ENCODE data around the gene RAB3B.
"Not testable (repeated sequence)": the region's sequence is repeated elsewhere in the genome, so short reads cannot be mapped to it uniquely, and the experiment has no call there.

Gene RAB3B

DNA sequence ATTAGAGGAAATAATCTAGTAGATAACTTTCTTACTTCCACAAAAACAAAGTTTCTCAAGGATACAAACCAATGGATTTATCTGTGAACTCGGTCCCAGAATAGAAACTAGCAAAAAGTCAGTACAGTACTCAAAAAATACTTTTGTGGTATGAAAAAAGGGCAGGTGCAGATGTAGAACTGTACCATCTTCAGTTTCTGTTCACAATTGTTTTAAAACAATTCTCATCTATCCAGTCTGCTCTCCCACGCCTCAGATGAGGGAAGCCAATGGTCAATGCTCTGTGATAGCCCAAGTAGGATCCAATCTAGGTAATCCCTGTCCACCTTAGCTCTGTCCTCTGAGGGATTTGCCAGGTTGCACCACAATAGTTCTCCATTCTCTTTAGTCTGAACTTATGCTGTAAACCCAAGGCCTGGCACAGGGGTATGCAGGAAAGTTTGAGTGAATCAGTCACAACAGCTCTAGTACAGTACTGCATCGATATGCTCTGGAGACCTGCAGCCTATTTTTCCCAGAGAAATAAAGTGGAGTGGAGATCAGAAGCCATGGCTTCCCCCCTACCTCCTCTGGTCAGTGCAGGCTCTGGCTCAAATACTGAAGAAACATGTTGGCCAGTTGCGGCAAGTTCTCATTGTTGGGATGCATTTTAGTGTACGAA, 41.8 kb upstream of the RAB3B start:
- Histone ChIP-seq H3K4me3 (replicated peaks; ENCODE audit: insufficient read depth, low read length) (peak overlapping the region; percentile 66), H3K27me3 (ENCODE audit: insufficient read depth, poor library complexity, severe bottlenecking) (no peaks in the 10 kb centered on the region), H3K27ac (replicated peaks) (peak overlapping the region; percentile 86)
- DNase-seq (ENCODE audit: low read depth in 1 of 2, low spot score in 1 of 2): peak in 1 of 2 experiments; percentile 4
- TF ChIP-seq GABPA (IDR thresholded peaks at IDR 0.05; ENCODE audit: low read depth) (no peak), SPI1 (IDR thresholded peaks at IDR 0.05; ENCODE audit: borderline replicate concordance, low read depth) (no peak), POLR2AphosphoS5 (IDR thresholded peaks at IDR 0.05; ENCODE audit: low read depth) (no peak)
- TF ChIP-seq, protein P1, sequence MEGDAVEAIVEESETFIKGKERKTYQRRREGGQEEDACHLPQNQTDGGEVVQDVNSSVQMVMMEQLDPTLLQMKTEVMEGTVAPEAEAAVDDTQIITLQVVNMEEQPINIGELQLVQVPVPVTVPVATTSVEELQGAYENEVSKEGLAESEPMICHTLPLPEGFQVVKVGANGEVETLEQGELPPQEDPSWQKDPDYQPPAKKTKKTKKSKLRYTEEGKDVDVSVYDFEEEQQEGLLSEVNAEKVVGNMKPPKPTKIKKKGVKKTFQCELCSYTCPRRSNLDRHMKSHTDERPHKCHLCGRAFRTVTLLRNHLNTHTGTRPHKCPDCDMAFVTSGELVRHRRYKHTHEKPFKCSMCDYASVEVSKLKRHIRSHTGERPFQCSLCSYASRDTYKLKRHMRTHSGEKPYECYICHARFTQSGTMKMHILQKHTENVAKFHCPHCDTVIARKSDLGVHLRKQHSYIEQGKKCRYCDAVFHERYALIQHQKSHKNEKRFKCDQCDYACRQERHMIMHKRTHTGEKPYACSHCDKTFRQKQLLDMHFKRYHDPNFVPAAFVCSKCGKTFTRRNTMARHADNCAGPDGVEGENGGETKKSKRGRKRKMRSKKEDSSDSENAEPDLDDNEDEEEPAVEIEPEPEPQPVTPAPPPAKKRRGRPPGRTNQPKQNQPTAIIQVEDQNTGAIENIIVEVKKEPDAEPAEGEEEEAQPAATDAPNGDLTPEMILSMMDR (IDR thresholded peaks at IDR 0.05; ENCODE audit: insufficient read depth, low read length): no peak
- TF ChIP-seq, protein P2, sequence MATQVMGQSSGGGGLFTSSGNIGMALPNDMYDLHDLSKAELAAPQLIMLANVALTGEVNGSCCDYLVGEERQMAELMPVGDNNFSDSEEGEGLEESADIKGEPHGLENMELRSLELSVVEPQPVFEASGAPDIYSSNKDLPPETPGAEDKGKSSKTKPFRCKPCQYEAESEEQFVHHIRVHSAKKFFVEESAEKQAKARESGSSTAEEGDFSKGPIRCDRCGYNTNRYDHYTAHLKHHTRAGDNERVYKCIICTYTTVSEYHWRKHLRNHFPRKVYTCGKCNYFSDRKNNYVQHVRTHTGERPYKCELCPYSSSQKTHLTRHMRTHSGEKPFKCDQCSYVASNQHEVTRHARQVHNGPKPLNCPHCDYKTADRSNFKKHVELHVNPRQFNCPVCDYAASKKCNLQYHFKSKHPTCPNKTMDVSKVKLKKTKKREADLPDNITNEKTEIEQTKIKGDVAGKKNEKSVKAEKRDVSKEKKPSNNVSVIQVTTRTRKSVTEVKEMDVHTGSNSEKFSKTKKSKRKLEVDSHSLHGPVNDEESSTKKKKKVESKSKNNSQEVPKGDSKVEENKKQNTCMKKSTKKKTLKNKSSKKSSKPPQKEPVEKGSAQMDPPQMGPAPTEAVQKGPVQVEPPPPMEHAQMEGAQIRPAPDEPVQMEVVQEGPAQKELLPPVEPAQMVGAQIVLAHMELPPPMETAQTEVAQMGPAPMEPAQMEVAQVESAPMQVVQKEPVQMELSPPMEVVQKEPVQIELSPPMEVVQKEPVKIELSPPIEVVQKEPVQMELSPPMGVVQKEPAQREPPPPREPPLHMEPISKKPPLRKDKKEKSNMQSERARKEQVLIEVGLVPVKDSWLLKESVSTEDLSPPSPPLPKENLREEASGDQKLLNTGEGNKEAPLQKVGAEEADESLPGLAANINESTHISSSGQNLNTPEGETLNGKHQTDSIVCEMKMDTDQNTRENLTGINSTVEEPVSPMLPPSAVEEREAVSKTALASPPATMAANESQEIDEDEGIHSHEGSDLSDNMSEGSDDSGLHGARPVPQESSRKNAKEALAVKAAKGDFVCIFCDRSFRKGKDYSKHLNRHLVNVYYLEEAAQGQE (IDR thresholded peaks at IDR 0.05; ENCODE audit: insufficient replicate concordance, low read depth): no peak

DNA sequence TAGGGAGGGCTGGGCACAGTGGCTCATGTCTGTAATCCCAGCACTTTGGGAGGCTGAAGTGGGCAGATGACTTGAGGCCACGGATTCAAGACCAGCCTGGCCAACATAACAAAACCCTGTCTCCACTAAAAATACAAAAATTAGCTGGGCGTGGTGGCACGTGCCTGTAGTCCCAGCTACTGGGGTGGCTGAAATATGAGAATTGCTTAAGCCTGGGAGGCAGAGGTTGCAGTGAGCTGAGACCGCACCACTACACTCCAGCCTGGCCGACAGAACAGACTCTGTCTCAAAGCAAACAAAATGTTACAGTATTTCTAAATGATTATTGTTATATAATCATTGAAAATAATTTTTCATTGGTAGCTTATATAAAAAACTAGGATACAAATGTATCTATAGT, 38.3 kb upstream of the RAB3B start:
- not testable (repeated sequence) for H3K4me3 ChIP-seq (replicated peaks; ENCODE audit: insufficient read depth, low read length); H3K27me3 ChIP-seq (ENCODE audit: insufficient read depth, poor library complexity, severe bottlenecking); H3K27ac ChIP-seq (replicated peaks); DNase-seq (ENCODE audit: low read depth in 1 of 2, low spot score in 1 of 2)

DNA sequence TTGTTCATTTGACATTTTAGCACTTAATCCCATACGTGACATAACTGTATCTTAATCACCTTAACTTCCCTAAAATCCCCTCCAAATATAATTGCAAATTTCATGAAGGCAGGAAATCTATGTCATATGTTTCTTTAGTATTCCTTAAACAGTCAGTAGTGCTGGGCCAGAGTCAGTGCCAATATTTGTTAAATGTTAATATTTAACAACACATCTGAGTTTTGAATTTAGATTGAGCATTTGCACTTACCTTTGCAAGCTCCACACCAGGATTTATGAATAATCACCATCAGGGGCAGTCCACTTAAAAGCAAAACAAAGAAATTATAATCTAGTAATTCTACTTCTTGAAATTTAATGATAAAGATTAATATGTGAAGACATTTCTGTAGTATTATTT, 37.8 kb upstream of the RAB3B start:
- Histone ChIP-seq H3K27ac (replicated peaks) (no peak overlapping the region), H3K4me3 (replicated peaks; ENCODE audit: insufficient read depth, low read length) (no peak overlapping the region), H3K27me3 (ENCODE audit: insufficient read depth, poor library complexity, severe bottlenecking) (no peaks in the 10 kb centered on the region)
- TF ChIP-seq, protein P1 (IDR thresholded peaks at IDR 0.05; ENCODE audit: insufficient read depth, low read length): no peak
- TF ChIP-seq SPI1 (IDR thresholded peaks at IDR 0.05; ENCODE audit: borderline replicate concordance, low read depth) (no peak), POLR2AphosphoS5 (IDR thresholded peaks at IDR 0.05; ENCODE audit: low read depth) (no peak)
- DNase-seq (ENCODE audit: low read depth in 1 of 2, low spot score in 1 of 2): no peak

DNA sequence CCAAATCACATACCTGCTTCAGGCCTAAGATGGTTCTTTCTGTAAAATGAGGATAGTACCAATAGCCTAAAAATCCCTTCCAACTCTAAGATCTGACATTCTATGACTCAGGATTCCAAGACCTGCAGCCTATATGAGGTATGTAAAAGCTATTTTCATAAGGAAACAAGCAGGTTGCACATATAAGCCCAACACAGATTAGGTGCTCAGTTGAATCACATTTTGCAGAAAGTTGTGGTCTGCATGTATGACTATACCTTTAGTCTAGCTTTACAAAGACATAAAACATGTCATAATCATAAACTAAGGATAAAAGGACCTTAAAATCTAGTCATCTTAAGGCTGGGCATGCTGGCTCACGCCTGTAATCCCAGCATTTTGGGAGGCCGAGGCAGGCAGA, 35.8 kb upstream of the RAB3B start:
- Histone ChIP-seq H3K4me3 (replicated peaks; ENCODE audit: insufficient read depth, low read length) (no peak overlapping the region), H3K27me3 (ENCODE audit: insufficient read depth, poor library complexity, severe bottlenecking) (no peaks in the 10 kb centered on the region), H3K27ac (replicated peaks) (no peak overlapping the region)
- DNase-seq (ENCODE audit: low read depth in 1 of 2, low spot score in 1 of 2): no peak
- TF ChIP-seq, protein P2 (IDR thresholded peaks at IDR 0.05; ENCODE audit: insufficient replicate concordance, low read depth): no peak
- TF ChIP-seq GABPA (IDR thresholded peaks at IDR 0.05; ENCODE audit: low read depth) (no peak), POLR2AphosphoS5 (IDR thresholded peaks at IDR 0.05; ENCODE audit: low read depth) (no peak), SPI1 (IDR thresholded peaks at IDR 0.05; ENCODE audit: borderline replicate concordance, low read depth) (no peak)
- TF ChIP-seq, protein P1 (IDR thresholded peaks at IDR 0.05; ENCODE audit: insufficient read depth, low read length): no peak
